HCT116 (cell line): Measurements from ENCODE around the gene GMPPA. TPM values are rescaled to one million over a fixed set of nuclear protein-coding genes. Genes with fewer than 3 reads are reported as not detected.

ENCODE experiments used
- ATAC-seq: fragments of 200-7000 bp; cut with Tn5 transposase; 2 replicates; pipeline ENCODE4 v1.9.1; 2020; ENCODE audit warnings: mild to moderate bottlenecking, moderate library complexity
- BruUV-seq: library from RNA; stranded (reverse); fragments of 400-500 nt; replicated peaks from 2 replicates; lab custom pipeline; 2021; lab: Mats Ljungman, UMichigan
- CTCF ChIA-PET: fragments of 300-600 bp; sonication (Branson Sonifier 250); formaldehyde crosslinking; loops from one replicate; lab custom pipeline; 2021; ENCODE audit warnings: antibody characterized with exemption; lab: Charles Lee
- POLR2A ChIA-PET: fragments of 300-600, 350-600 bp; sonication (Branson Sonifier 250); formaldehyde crosslinking; loops from one replicate; lab custom pipeline; 2021; ENCODE audit warnings: antibody characterized with exemption; lab: Charles Lee
- RAD21 ChIA-PET, 2 experiments: fragments of 300-600 bp; sonication (Branson Sonifier 250); formaldehyde crosslinking; loops; one replicate each; lab custom pipeline; 2023; ENCODE audit warnings: low total read pairs in 2 of 2; ENCODE audit not compliant: uncharacterized antibody in 2 of 2, unreplicated experiment in 2 of 2, low non-redundant PET in 1 of 2; lab: Charles Lee
- DNase-seq: peaks from one replicate; pipeline ENCODE4 v3.0.0-alpha.2; 2010; ENCODE audit warnings: low read depth, low spot score
- H2AFZ ChIP-seq: fragments of 200-600 bp; shearing (Covaris generic), sonication (generic); 2 replicates; pipeline ENCODE4 v1.6.1; 2017; ENCODE audit warnings: low read depth, mixed run types, mixed read lengths, antibody characterized with exemption, low read length; ENCODE audit not compliant: poor library complexity, severe bottlenecking
- H3K27ac ChIP-seq: 2 replicates; pipeline ENCODE4 v1.5.1; 2012; ENCODE audit warnings: low read depth, low read length
- H3K27me3 ChIP-seq: fragments of 200-600 bp; sonication (generic); 2 replicates; pipeline ENCODE4 v1.6.1; 2016; ENCODE audit warnings: mixed run types, low read length, mixed read lengths; ENCODE audit not compliant: insufficient read depth
- H3K36me3 ChIP-seq, 2 experiments: fragments of 200-500 bp in 1 of 2; fragments of 200-600 bp in 1 of 2; sonication (Bioruptor generic) in 1 of 2; sonication (generic) in 1 of 2; 2 replicates each; pipeline versions ENCODE4 v1.5.1 to v1.6.1; 2014 to 2016; ENCODE audit warnings: low read length in 2 of 2, inconsistent platforms in 1 of 2, mixed read lengths in 1 of 2, mixed run types in 1 of 2; ENCODE audit not compliant: insufficient read depth in 2 of 2, control insufficient read depth in 1 of 2
- H3K4me1 ChIP-seq, 2 experiments: fragments of 200-600 bp in 1 of 2; sonication (generic) in 1 of 2; 2 replicates each; pipeline versions ENCODE4 v1.5.1 to v1.6.1; 2012 to 2017; ENCODE audit warnings: low read length in 2 of 2, inconsistent platforms in 1 of 2, mild to moderate bottlenecking in 1 of 2, mixed read lengths in 1 of 2, mixed run types in 1 of 2, moderate library complexity in 1 of 2; ENCODE audit not compliant: insufficient read depth in 2 of 2, control insufficient read depth in 1 of 2
- H3K4me2 ChIP-seq: fragments of 200-600 bp; sonication (generic); 2 replicates; pipeline ENCODE4 v1.6.1; 2017; ENCODE audit warnings: mixed run types, low read length, mixed read lengths
- H3K4me3 ChIP-seq, 2 experiments: fragments of 200-600 bp in 1 of 2; sonication (generic) in 1 of 2; replicated peaks in 1 of 2; 2 replicates each; pipeline ENCODE4 v1.5.1; 2011 to 2016; ENCODE audit warnings: low read length in 2 of 2, control low read depth in 1 of 2, low read depth in 1 of 2, mild to moderate bottlenecking in 1 of 2, mixed read lengths in 1 of 2, mixed run types in 1 of 2
- H3K79me2 ChIP-seq: fragments of 200-600 bp; sonication (generic); 2 replicates; pipeline ENCODE4 v1.6.1; 2017; ENCODE audit warnings: mild to moderate bottlenecking, mixed run types, low read length, moderate library complexity, mixed read lengths; ENCODE audit not compliant: insufficient read depth
- H3K9ac ChIP-seq: fragments of 200-600 bp; sonication (generic); 2 replicates; pipeline ENCODE4 v1.6.1; 2016; ENCODE audit warnings: low read length, mixed read lengths
- H3K9me2 ChIP-seq: fragments of 200-600 bp; sonication (generic), shearing (Covaris generic); 2 replicates; pipeline ENCODE4 v1.6.1; 2017; ENCODE audit warnings: mixed run types, mild to moderate bottlenecking, moderate library complexity; ENCODE audit not compliant: insufficient read depth
- H3K9me3 ChIP-seq, 2 experiments: fragments of 200-500 bp in 1 of 2; fragments of 200-600 bp in 1 of 2; sonication (Bioruptor generic) in 1 of 2; sonication (generic) in 1 of 2; 2 replicates each; pipeline ENCODE4 v1.6.1; 2014 to 2017; ENCODE audit warnings: low read length in 2 of 2, mixed read lengths in 2 of 2, inconsistent platforms in 1 of 2, low read depth in 1 of 2, mild to moderate bottlenecking in 1 of 2, mixed run types in 1 of 2, moderate library complexity in 1 of 2; ENCODE audit not compliant: control insufficient read depth in 1 of 2, insufficient read depth in 1 of 2
- H4K20me1 ChIP-seq: fragments of 200-600 bp; sonication (generic), shearing (Covaris generic); 2 replicates; pipeline ENCODE4 v1.6.1; 2017; ENCODE audit warnings: mixed run types, mild to moderate bottlenecking, moderate library complexity; ENCODE audit not compliant: insufficient read depth
- ATF3 ChIP-seq: IDR thresholded peaks from 2 replicates; pipeline ENCODE4 v1.6.1; 2012
- CBX3 ChIP-seq: IDR thresholded peaks from 2 replicates; pipeline ENCODE4 v1.6.1; 2012; ENCODE audit warnings: low read depth
- CEBPB ChIP-seq: IDR thresholded peaks from 2 replicates; pipeline ENCODE4 v1.6.1; 2012; ENCODE audit warnings: low read depth
- EGR1 ChIP-seq: IDR thresholded peaks from 2 replicates; pipeline ENCODE4 v1.6.1; 2012; ENCODE audit warnings: low read depth
- ELF1 ChIP-seq: IDR thresholded peaks from 2 replicates; pipeline ENCODE4 v1.6.1; 2012; ENCODE audit warnings: low read depth, borderline replicate concordance
- EZH2 ChIP-seq: fragments of 200-600 bp; sonication (generic); IDR thresholded peaks from 2 replicates; pipeline ENCODE4 v1.6.1; 2017; ENCODE audit warnings: antibody characterized with exemption, mixed run types
- EZH2phosphoT487 ChIP-seq: fragments of 200-600 bp; IDR thresholded peaks from 2 replicates; pipeline ENCODE4 v1.6.1; 2018; ENCODE audit warnings: antibody characterized with exemption, borderline replicate concordance
- FOSL1 ChIP-seq: IDR thresholded peaks from 2 replicates; pipeline ENCODE4 v1.6.1; 2012; ENCODE audit warnings: low read depth
- JUND ChIP-seq: IDR thresholded peaks from 2 replicates; pipeline ENCODE4 v1.6.1; 2012
- MAX ChIP-seq: IDR thresholded peaks from 2 replicates; pipeline ENCODE4 v1.6.1; 2012
- POLR2A ChIP-seq: IDR thresholded peaks from 2 replicates; pipeline ENCODE4 v1.7.0; 2011; ENCODE audit warnings: borderline replicate concordance; ENCODE audit not compliant: insufficient read depth, insufficient read length; ENCODE audit errors: extremely low read depth
- POLR2AphosphoS5 ChIP-seq: IDR thresholded peaks from 2 replicates; pipeline ENCODE4 v1.6.1; 2011; ENCODE audit warnings: mild to moderate bottlenecking, low read depth, low read length, moderate library complexity
- RAD21 ChIP-seq: IDR thresholded peaks from 2 replicates; pipeline ENCODE4 v1.6.1; 2012; ENCODE audit warnings: low read depth, mild to moderate bottlenecking
- REST ChIP-seq: IDR thresholded peaks from 2 replicates; pipeline ENCODE4 v1.6.1; 2012; ENCODE audit warnings: low read depth
- SIN3A ChIP-seq: IDR thresholded peaks from 2 replicates; pipeline ENCODE4 v1.6.1; 2012; ENCODE audit warnings: low read depth
- SP1 ChIP-seq: IDR thresholded peaks from 2 replicates; pipeline ENCODE4 v1.6.1; 2012; ENCODE audit warnings: low read depth
- SRF ChIP-seq: IDR thresholded peaks from 2 replicates; pipeline ENCODE4 v1.6.1; 2012; ENCODE audit warnings: low read depth
- TCF7L2 ChIP-seq: IDR thresholded peaks from 2 replicates; pipeline ENCODE4 v1.7.0; 2011; ENCODE audit warnings: borderline replicate concordance, inconsistent platforms; ENCODE audit not compliant: insufficient read depth, insufficient read length; ENCODE audit errors: extremely low read depth
- YY1 ChIP-seq: IDR thresholded peaks from 2 replicates; pipeline ENCODE4 v1.6.1; 2011; ENCODE audit warnings: low read length, low read depth, moderate library complexity, mild to moderate bottlenecking; ENCODE audit not compliant: insufficient replicate concordance; ENCODE audit errors: extremely low read depth
- ZBTB33 ChIP-seq: IDR thresholded peaks from 2 replicates; pipeline ENCODE4 v1.6.1; 2011; ENCODE audit warnings: mild to moderate bottlenecking, low read length, moderate library complexity; ENCODE audit not compliant: insufficient replicate concordance; ENCODE audit errors: extremely low read depth
- ZFX ChIP-seq: fragments of 450-650 bp; IDR thresholded peaks from 2 replicates; pipeline ENCODE4 v1.6.1; 2017
- ZNF274 ChIP-seq: fragments of 200-500 bp; sonication (Bioruptor generic); IDR thresholded peaks from 2 replicates; pipeline ENCODE4 v1.6.1; 2014; ENCODE audit warnings: mild to moderate bottlenecking, low read depth, low read length, inconsistent platforms
- intact Hi-C: fragments of 100-400 bp; cut with micrococcal nuclease; formaldehyde crosslinking; loops from 2 replicates; pipeline ENCODE4 v1.10.0; 2022
- total RNA-seq: library from RNA; stranded (reverse); gene quantifications from one replicate; pipeline ENCODE4 v1.2.1, GENCODE V29; 2021; ENCODE audit not compliant: unreplicated experiment

Gene GMPPA
- total RNA-seq, 1 experiment from 2014 or later, result 71.8 TPM

GRCh38 chr2:219522111-219523030, 23.7 kb downstream of the GMPPA start:
- Histone ChIP-seq H3K4me3 (peak overlapping the region; percentile 18 to 49), H3K9ac (peak overlapping the region; percentile 64), H4K20me1 (no peaks in the 10 kb centered on the region), H3K9me3 (no peaks in the 10 kb centered on the region), H2AFZ (no peak overlapping the region), H3K4me1 (peaks cover 40 to 84% of the 10 kb centered on the region in 2 experiments), H3K27ac (peak overlapping the region; percentile 78), H3K79me2 (no peaks in the 10 kb centered on the region), H3K27me3 (no peaks in the 10 kb centered on the region), H3K9me2 (no peaks in the 10 kb centered on the region), H3K36me3 (no peaks in the 10 kb centered on the region), H3K4me2 (peak overlapping the region; percentile 88)
- ATAC-seq (peak; percentile 41), DNase-seq (peak; percentile 79)
- POLR2A ChIA-PET, result interaction anchor here (0.6 to 2.4 kb wide), 8 partner anchors 8 to 633 kb away, joined by 3 to 18 read pairs (median 4); partner anchors contain the start of gene GMPPA
- intact Hi-C loops, result no loop called here
- CTCF ChIA-PET, result interaction anchor here (0.6 to 3.0 kb wide), 16 partner anchors 8 to 449 kb away, joined by 3 to 34 read pairs (median 5); partner anchors contain the start of gene GMPPA
- RAD21 ChIA-PET, result interaction anchor here (0.6 to 1.0 kb wide), 7 partner anchors 14 to 81 kb away, joined by 3 to 13 read pairs (median 5); partner anchors contain the start of gene GMPPA (in 2 of the 2)
- BruUV-seq, result no TSS peak
- TF ChIP-seq RAD21 (no peak), EZH2 (no peak), CEBPB (no peak), TCF7L2 (peak; percentile 97), POLR2AphosphoS5 (peak; percentile 51), ZFX (peak; percentile 45; the same call in 1 of the 2 replicates), JUND (no peak), ZNF274 (no peak), CBX3 (no peak), ELF1 (no peak), REST (no peak), MAX (no peak), ATF3 (no peak), FOSL1 (no peak), EZH2phosphoT487 (no peak), SIN3A (no peak), YY1 (peak; percentile 20), SRF (no peak), EGR1 (no peak), ZBTB33 (no peak), POLR2A (no peak), SP1 (no peak)
